ENCODE measurements around the gene RUNX2.

Gene RUNX2

DNA sequence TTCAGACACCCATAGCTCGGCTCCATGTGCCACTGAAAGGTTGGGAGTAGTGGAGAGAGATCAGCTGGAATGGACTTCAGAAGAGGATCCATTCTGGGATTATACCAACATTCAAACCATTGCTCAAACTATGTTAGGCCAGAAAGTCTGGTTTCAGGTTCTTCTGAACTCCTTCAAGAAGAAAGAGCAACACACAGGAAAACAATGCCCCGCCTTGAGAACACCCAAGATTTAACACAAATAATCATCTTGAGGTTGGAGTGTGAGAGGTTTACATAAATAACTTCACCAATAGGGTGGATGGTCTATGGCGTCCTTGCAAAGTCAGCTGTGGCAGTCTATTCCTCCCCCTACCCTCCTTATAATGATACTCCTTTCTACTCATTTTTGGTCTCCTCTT lies 261.2 kb downstream of the RUNX2 start:
- DNase-seq (ENCODE audit: low read depth), result no peak

- no peak for DNase-seq (ENCODE audit: low read depth)
Measured at GRCh38 chr6:45590226-45590625, 262.1 kb downstream of the RUNX2 start.

GRCh38 chr6:45590696-45591184 lies 262.6 kb downstream of the RUNX2 start:
- no peak for DNase-seq (ENCODE audit: low read depth)

GRCh38 chr6:45591306-45591705 lies 263.2 kb downstream of the RUNX2 start:
- no peak for DNase-seq (ENCODE audit: low read depth)

DNA sequence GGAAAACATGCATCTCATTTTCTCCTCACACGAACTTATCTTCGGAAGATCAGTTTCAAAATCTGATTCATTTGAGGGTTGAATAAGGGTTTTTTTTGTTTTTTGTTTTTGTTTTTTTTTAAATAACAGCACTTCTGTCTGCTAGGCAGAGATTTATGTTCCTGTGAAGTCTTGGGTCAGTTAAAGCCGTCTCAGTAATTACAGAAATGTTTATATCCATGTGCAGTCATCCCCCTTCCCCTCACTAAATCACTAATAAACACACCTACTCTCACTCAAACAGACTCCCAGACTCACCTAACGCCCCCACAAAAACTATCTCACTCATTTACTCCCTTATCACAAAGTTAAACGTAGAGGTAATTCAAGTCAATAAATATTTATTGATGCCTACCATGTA lies 263.8 kb downstream of the RUNX2 start:
- no peak for DNase-seq (ENCODE audit: low read depth)

GRCh38 chr6:45592991-45593390 lies 264.9 kb downstream of the RUNX2 start:
- no peak for DNase-seq (ENCODE audit: low read depth)

DNA sequence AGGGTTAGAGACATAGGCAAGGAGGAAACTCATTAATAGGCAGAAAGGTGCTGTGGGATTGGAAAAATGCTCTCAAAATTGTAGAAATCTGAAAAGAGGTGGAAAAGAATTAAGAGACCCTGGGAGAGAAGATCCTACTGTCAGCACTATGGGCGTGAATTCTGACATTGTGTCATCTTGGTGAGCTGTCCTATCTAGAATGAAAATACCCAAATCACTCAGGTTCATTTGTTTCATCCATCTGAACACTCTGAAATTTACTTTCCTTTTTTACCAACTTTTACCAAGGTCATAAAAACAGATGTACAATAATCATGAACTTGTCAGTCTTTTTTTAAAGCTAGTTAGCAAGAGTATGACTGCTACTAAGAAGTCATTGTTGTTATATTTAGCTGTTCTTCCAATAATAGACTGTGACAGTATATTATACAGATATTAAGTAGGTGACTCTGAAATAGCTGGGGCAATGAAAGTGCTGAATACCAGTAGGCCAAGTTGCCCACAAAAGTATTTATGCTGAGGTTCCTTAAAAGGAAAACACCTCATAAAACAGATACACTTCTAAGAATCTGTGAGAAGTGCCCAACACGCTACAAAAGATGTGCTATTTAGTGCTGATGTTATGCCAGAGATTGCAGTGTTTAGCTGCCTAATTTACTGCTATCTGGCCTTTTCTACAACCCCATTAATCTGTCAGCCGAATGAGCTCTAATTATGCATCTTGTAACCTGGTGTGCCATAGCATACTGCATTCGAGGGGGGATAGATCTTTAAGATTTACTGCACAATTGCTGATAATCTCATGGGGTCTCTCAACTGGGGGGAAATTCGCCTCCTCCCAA lies 267.1 kb downstream of the RUNX2 start:
- no peak for DNase-seq (ENCODE audit: low read depth)

- no peak for DNase-seq (ENCODE audit: low read depth)
Measured at GRCh38 chr6:45597424-45597823, 269.3 kb downstream of the RUNX2 start.

DNA sequence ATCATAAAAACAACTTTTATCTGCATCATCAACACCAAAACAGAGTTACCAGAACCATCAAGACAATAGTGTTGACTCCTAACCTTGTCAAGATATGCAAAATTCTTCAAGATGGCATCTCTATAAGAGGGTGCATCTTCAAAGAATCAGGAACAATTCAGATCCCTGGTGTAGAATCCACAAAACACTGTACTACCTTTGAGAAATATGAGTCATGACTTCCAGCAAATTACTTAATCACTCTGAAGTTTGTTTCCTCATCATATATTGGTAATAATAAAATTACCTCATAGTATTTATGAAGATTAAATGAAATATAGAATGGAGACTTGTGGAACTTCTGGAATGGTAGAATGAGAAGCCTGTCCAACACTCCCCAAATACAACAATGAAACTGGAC lies 270.9 kb downstream of the RUNX2 start:
- DNase-seq (ENCODE audit: low read depth), result no peak

- DNase-seq (ENCODE audit: low read depth), result no peak
Measured at GRCh38 chr6:45605971-45606370, 277.8 kb downstream of the RUNX2 start.

DNA sequence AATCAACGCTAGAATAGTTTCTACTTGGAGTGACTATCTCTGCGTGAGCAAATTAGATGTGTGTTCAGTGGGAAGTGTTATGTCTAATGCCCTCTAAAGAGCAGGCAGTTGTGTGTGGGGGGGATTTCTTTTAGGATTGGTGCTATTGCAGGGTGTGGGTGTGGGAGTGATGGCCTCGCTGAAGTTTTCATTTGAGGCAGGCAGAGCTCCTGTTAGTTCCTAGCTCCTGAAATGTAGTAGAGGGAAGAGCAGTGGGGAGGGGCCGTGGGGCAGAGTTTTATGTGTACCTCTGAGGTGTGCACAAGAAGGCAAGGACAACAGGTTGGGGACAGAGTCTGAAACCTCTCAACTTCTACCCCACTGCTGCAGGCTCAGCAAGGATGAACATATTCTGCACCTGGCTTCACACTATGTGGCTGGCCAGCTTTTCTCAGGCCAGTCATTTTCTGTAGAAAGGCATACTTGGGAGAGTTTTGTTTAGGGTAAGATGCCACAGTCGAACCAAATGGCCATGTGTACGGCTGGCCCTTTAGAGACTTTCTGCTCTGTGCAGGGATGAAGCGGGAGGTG lies 278.8 kb downstream of the RUNX2 start:
- DNase-seq (ENCODE audit: low read depth), result no peak

GRCh38 chr6:45607798-45608197 lies 279.7 kb downstream of the RUNX2 start:
- DNase-seq (ENCODE audit: low read depth), result no peak

GRCh38 chr6:45608252-45608913 lies 280.3 kb downstream of the RUNX2 start:
- no peak for DNase-seq (ENCODE audit: low read depth)

- no peak for DNase-seq (ENCODE audit: low read depth)
Measured at GRCh38 chr6:45609141-45609638, 281.1 kb downstream of the RUNX2 start.

GRCh38 chr6:45610374-45610773 lies 282.2 kb downstream of the RUNX2 start:
- no peak for DNase-seq (ENCODE audit: low read depth)

GRCh38 chr6:45610832-45611231 lies 282.7 kb downstream of the RUNX2 start:
- no peak for DNase-seq (ENCODE audit: low read depth)

- DNase-seq (ENCODE audit: low read depth), result no peak
Measured at GRCh38 chr6:45611491-45611890, 283.4 kb downstream of the RUNX2 start.

DNA sequence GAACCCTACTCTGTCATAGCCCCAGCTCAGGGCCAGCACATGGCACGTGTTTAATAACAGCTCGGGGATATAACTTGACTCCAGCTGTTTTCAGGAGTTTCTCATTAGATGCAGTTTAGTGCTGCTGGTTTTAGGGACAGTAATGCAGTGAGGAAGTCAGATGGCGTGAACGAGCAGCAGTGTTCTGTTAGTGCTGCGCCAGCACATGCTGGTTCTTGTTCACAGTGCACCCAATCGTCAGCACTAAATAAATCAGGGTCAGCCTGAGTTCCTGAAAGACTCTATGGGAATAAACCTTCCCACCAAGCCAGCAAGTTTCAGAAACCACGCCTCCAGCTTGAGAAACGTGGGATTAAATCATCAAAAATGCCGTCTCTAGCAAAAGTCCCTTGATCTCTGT lies 285.5 kb downstream of the RUNX2 start:
- DNase-seq (ENCODE audit: low read depth), result no peak

DNA sequence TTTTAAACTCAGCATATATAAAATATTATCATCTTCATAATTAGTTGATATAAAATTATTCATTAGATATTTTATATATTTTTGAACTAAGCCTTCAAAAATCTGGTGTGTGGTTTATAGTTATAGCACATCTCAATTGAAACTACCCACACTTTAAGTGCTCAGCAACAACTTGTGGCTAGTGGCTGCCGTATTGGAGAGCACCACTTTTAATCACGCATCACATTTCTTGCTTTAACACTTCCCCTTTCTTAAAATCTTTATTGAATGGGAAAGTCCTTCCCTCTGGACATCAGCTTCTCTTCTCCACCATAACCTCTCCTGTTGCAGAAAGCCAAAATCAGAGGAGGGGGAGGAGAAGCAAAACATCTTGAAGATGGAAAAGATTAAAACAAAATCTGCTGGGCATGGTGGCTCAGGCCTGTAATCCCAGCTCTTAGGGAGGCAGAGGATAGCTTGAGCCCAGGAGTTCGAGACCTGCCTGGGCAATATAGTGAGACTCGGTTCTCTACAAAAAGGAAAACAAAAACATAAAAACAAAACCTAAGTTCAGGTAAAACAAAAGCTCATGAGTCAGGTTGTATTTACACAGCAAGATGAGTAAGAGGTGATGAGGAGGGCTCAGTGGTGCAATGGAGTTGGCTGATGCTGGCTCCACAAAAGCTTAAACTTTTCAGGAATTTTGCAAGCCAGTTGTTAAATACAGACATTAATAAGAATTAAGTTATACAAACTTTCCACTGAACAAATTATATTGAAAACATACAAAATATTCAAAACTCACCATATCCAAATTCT lies 286.6 kb downstream of the RUNX2 start:
- DNase-seq (ENCODE audit: low read depth), result no peak

DNA sequence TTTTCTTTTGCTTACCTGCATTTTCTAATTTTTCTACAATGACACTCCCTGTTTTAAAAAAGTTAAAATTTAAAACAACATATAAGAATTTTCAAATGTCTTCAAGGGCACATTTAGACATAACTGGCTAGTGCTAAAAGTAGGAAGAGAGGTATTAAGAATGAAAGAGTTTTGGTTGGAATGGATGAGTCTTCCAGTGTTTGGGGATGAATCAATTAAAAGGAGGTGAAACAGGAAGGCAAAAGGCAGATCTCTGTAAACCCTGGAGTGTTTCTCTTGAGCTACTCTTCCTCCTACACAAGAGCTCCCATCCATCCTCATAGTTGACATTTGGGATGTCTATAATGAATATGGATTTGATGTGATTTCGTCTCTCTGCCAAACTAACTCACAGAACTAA lies 288.1 kb downstream of the RUNX2 start:
- no peak for DNase-seq (ENCODE audit: low read depth)

DNA sequence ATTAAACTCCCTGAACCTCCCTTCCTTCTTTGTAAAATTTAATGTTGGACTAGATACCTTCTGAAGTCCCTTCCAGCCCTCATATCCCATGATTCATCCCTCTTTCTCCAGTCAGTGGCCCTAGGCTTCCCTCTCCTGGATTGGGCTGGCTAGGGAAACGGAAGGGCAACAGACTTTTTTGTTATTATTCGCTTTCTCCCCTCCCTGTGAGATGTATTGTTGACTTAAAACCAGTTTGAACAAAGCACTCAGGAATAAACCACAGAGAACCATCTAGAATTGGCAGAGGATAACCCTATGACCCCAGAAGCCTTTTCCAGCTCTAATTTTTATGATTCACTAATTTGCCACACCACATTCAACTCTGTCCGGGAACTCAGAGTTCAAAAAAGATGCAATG lies 289.3 kb downstream of the RUNX2 start:
- no peak for DNase-seq (ENCODE audit: low read depth)

DNA sequence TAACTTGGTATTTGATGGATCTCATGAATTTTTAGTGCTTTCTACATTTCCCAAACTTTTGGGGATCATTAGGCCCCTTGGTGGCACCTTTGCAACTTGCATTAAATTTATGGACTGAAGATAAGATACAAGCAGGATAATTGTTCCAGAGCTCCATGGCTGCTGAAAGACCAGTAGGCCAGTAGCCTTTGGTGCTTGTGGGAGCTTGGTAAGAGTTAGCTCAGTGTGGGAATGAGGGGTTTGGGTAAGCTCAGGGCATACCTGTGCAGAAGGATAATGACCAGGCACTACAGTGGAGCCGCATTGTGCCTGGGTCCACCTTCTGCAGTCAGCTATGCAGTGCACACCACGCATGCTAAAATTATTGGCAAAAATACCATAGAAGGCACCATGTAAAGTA lies 290.1 kb downstream of the RUNX2 start:
- no peak for DNase-seq (ENCODE audit: low read depth)

All from stimulated activated CD8-positive, alpha-beta memory T cell treated with anti-CD3 and anti-CD28 coated beads, Interleukin-12 subunit alpha, Interleukin-12 subunit beta, amount 100 ng/mL, for 4 hours (primary cell).